ENCODE data around the gene ADAD2. TPM values are rescaled to one million over a fixed set of nuclear protein-coding genes. Genes with fewer than 3 reads are reported as not detected.
A peak's percentile ranks its signal among the peaks of the same experiment; 100 is the strongest.
"Not testable (repeated sequence)": the region's sequence is repeated elsewhere in the genome, so short reads cannot be mapped to it uniquely, and the experiment has no call there.

ADAD2 gene
- total RNA-seq, 1 experiment from 2014 or later = not detected

- no peaks in the 10 kb centered on the region for H3K36me3 ChIP-seq (replicated peaks; ENCODE audit: control insufficient read depth, insufficient read depth, low read length)
- no peak overlapping the region for H3K4me3 ChIP-seq (ENCODE audit: insufficient read depth, low read depth, low read length)
- DNase-seq = no peak
- no peaks in the 10 kb centered on the region for H3K27me3 ChIP-seq (ENCODE audit: control insufficient read depth, insufficient read depth, low read length)
These were observed 6.6 kb downstream of the ADAD2 start for GRCh38 chr16:84197466-84198128.

GRCh38 chr16:84198401-84198800, 7.4 kb downstream of the ADAD2 start:
- no peaks in the 10 kb centered on the region for H3K36me3 ChIP-seq (replicated peaks; ENCODE audit: control insufficient read depth, insufficient read depth, low read length)
- H3K4me3 ChIP-seq (ENCODE audit: insufficient read depth, low read depth, low read length) = no peak overlapping the region
- H3K27me3 ChIP-seq (ENCODE audit: control insufficient read depth, insufficient read depth, low read length) = no peaks in the 10 kb centered on the region
- no peak for DNase-seq

GRCh38 chr16:84199097-84199496, 8.1 kb downstream of the ADAD2 start:
- H3K36me3 ChIP-seq (replicated peaks; ENCODE audit: control insufficient read depth, insufficient read depth, low read length) = no peaks in the 10 kb centered on the region
- no peaks in the 10 kb centered on the region for H3K27me3 ChIP-seq (ENCODE audit: control insufficient read depth, insufficient read depth, low read length)
- no peak overlapping the region for H3K4me3 ChIP-seq (ENCODE audit: insufficient read depth, low read depth, low read length)
- DNase-seq = peak; percentile 81

- no peak for DNase-seq
- H3K27me3 ChIP-seq (ENCODE audit: control insufficient read depth, insufficient read depth, low read length) = no peaks in the 10 kb centered on the region
- H3K4me3 ChIP-seq (ENCODE audit: insufficient read depth, low read depth, low read length) = no peak overlapping the region
- H3K36me3 ChIP-seq (replicated peaks; ENCODE audit: control insufficient read depth, insufficient read depth, low read length) = no peaks in the 10 kb centered on the region
These were observed 8.9 kb downstream of the ADAD2 start for GRCh38 chr16:84199861-84200260.

- H3K36me3 ChIP-seq (replicated peaks; ENCODE audit: control insufficient read depth, insufficient read depth, low read length); DNase-seq; H3K27me3 ChIP-seq (ENCODE audit: control insufficient read depth, insufficient read depth, low read length); H3K4me3 ChIP-seq (ENCODE audit: insufficient read depth, low read depth, low read length): not testable (repeated sequence)
These were observed 13.6 kb downstream of the ADAD2 start for GRCh38 chr16:84204551-84204950.

GRCh38 chr16:84205123-84205522, 14.2 kb downstream of the ADAD2 start:
- not testable (repeated sequence) for H3K27me3 ChIP-seq (ENCODE audit: control insufficient read depth, insufficient read depth, low read length); H3K4me3 ChIP-seq (ENCODE audit: insufficient read depth, low read depth, low read length); DNase-seq; H3K36me3 ChIP-seq (replicated peaks; ENCODE audit: control insufficient read depth, insufficient read depth, low read length)

GRCh38 chr16:84205976-84206691, 15.2 kb downstream of the ADAD2 start:
- DNase-seq = no peak
- no peaks in the 10 kb centered on the region for H3K27me3 ChIP-seq (ENCODE audit: control insufficient read depth, insufficient read depth, low read length)

GRCh38 chr16:84207251-84207650, 16.3 kb downstream of the ADAD2 start:
- Histone ChIP-seq H3K4me3 (ENCODE audit: insufficient read depth, low read depth, low read length) (no peak overlapping the region), H3K36me3 (replicated peaks; ENCODE audit: control insufficient read depth, insufficient read depth, low read length) (no peaks in the 10 kb centered on the region), H3K27me3 (ENCODE audit: control insufficient read depth, insufficient read depth, low read length) (no peaks in the 10 kb centered on the region)
- no peak for DNase-seq

More at GRCh38 chr16:84205976-84206691, 15.2 kb downstream of the ADAD2 start:
- no peak overlapping the region for H3K4me3 ChIP-seq (ENCODE audit: insufficient read depth, low read depth, low read length)
- no peaks in the 10 kb centered on the region for H3K36me3 ChIP-seq (replicated peaks; ENCODE audit: control insufficient read depth, insufficient read depth, low read length)

- peak; percentile 63 for DNase-seq
- Histone ChIP-seq H3K4me3 (ENCODE audit: insufficient read depth, low read depth, low read length) (no peak overlapping the region), H3K27me3 (ENCODE audit: control insufficient read depth, insufficient read depth, low read length) (no peaks in the 10 kb centered on the region), H3K36me3 (replicated peaks; ENCODE audit: control insufficient read depth, insufficient read depth, low read length) (no peaks in the 10 kb centered on the region)
These were observed 16.9 kb downstream of the ADAD2 start for GRCh38 chr16:84207879-84208278.

GRCh38 chr16:84209989-84210388, 19.0 kb downstream of the ADAD2 start:
- H3K36me3 ChIP-seq (replicated peaks; ENCODE audit: control insufficient read depth, insufficient read depth, low read length) = no peaks in the 10 kb centered on the region
- H3K4me3 ChIP-seq (ENCODE audit: insufficient read depth, low read depth, low read length) = no peak overlapping the region
- no peaks in the 10 kb centered on the region for H3K27me3 ChIP-seq (ENCODE audit: control insufficient read depth, insufficient read depth, low read length)
- peak; percentile 51 for DNase-seq

- H3K4me3 ChIP-seq (ENCODE audit: insufficient read depth, low read depth, low read length) = no peak overlapping the region
- no peaks in the 10 kb centered on the region for H3K36me3 ChIP-seq (replicated peaks; ENCODE audit: control insufficient read depth, insufficient read depth, low read length)
- H3K27me3 ChIP-seq (ENCODE audit: control insufficient read depth, insufficient read depth, low read length) = no peaks in the 10 kb centered on the region
- no peak for DNase-seq
These were observed 21.2 kb downstream of the ADAD2 start for GRCh38 chr16:84212154-84212553.

GRCh38 chr16:84212631-84213030, 21.7 kb downstream of the ADAD2 start:
- no peaks in the 10 kb centered on the region for H3K27me3 ChIP-seq (ENCODE audit: control insufficient read depth, insufficient read depth, low read length)
- DNase-seq = no peak
- H3K4me3 ChIP-seq (ENCODE audit: insufficient read depth, low read depth, low read length) = no peak overlapping the region
- no peaks in the 10 kb centered on the region for H3K36me3 ChIP-seq (replicated peaks; ENCODE audit: control insufficient read depth, insufficient read depth, low read length)

GRCh38 chr16:84214451-84215066, 23.6 kb downstream of the ADAD2 start:
- Histone ChIP-seq H3K27me3 (ENCODE audit: control insufficient read depth, insufficient read depth, low read length) (no peaks in the 10 kb centered on the region), H3K36me3 (replicated peaks; ENCODE audit: control insufficient read depth, insufficient read depth, low read length) (no peaks in the 10 kb centered on the region), H3K4me3 (ENCODE audit: insufficient read depth, low read depth, low read length) (no peak overlapping the region)
- DNase-seq = no peak

GRCh38 chr16:84215531-84215930, 24.6 kb downstream of the ADAD2 start:
- DNase-seq = no peak
- H3K4me3 ChIP-seq (ENCODE audit: insufficient read depth, low read depth, low read length) = no peak overlapping the region
- H3K27me3 ChIP-seq (ENCODE audit: control insufficient read depth, insufficient read depth, low read length) = no peaks in the 10 kb centered on the region
- no peaks in the 10 kb centered on the region for H3K36me3 ChIP-seq (replicated peaks; ENCODE audit: control insufficient read depth, insufficient read depth, low read length)

- H3K27me3 ChIP-seq (ENCODE audit: control insufficient read depth, insufficient read depth, low read length); DNase-seq; H3K36me3 ChIP-seq (replicated peaks; ENCODE audit: control insufficient read depth, insufficient read depth, low read length); H3K4me3 ChIP-seq (ENCODE audit: insufficient read depth, low read depth, low read length): not testable (repeated sequence)
These were observed 25.2 kb downstream of the ADAD2 start for GRCh38 chr16:84216144-84216543.
